Dermis lymphatic vessel endothelial cell (primary cell): ENCODE measurements around the gene GLT8D1. TPM values are rescaled to one million over a fixed set of nuclear protein-coding genes. Genes with fewer than 3 reads are reported as not detected.

ENCODE experiments used
- total RNA-seq: library from RNA; depleted of rRNA; stranded (reverse); fragments of >200 nt; gene quantifications from 2 replicates; pipeline ENCODE4 v1.2.1, GENCODE V29; 2014

GLT8D1 gene
- 42.4 and 48.1 TPM in 2 replicates for total RNA-seq

GRCh38 chr3:52705688-52706686 is at the start of gene GLT8D1, which contains the start of gene SPCS1:
Gene GLT8D1 (minus strand): TSS chr3:52705791. CDS start chr3:52700460, 5,331 bp downstream.
Gene SPCS1 (plus strand): TSS chr3:52706106. CDS start chr3:52706247, 141 bp downstream.

GRCh38 chr3:52685709-52686691 is 19.6 kb downstream of the GLT8D1 start, which contains the start of the genes GNL3 and PBRM1:
Gene GNL3 (plus strand): TSS chr3:52686032. CDS start chr3:52686093, 61 bp downstream.
Gene PBRM1 (minus strand): TSS chr3:52685913.

Other genes starting within 250 kb of the GLT8D1 start
- gene STAB1, start 210.5 kb downstream of the GLT8D1 start, total RNA-seq: 199 and 423 TPM in 2 replicates
- 22.2 and 22.3 TPM in 2 replicates for gene NT5DC2, start 171.9 kb downstream of the GLT8D1 start, total RNA-seq
- 4.6 and 8.7 TPM in 2 replicates for gene UQCC5, start 169.2 kb downstream of the GLT8D1 start, total RNA-seq
- gene PBRM1, start 19.9 kb downstream of the GLT8D1 start, total RNA-seq: 47.9 and 65.7 TPM in 2 replicates
- gene GNL3, start 19.8 kb downstream of the GLT8D1 start, total RNA-seq: 56.9 and 92.1 TPM in 2 replicates
- gene SPCS1, start 315 bp upstream of the GLT8D1 start, total RNA-seq: 28.9 and 29.0 TPM in 2 replicates
- 8.0 and 16.2 TPM in 2 replicates for gene NEK4, start 65.1 kb upstream of the GLT8D1 start, total RNA-seq
- not detected in 2 replicates for gene ITIH1, start 71.8 kb upstream of the GLT8D1 start, total RNA-seq
- gene ITIH3, start 89.0 kb upstream of the GLT8D1 start, total RNA-seq: 0.95 and 0.98 TPM in 2 replicates
- gene ITIH4, start 124.9 kb upstream of the GLT8D1 start, total RNA-seq: 0.33 and 0.43 TPM in 2 replicates
- gene MUSTN1, start 129.2 kb upstream of the GLT8D1 start, total RNA-seq: 0.11 TPM in 1 of 2 replicates, not detected in the other
- 9.4 and 10.0 TPM in 2 replicates for gene STIMATE, start 191.8 kb upstream of the GLT8D1 start, total RNA-seq